ENCODE data around the gene SCMH1. TPM values are rescaled to one million over a fixed set of nuclear protein-coding genes. Genes with fewer than 3 reads are reported as not detected.

SCMH1 gene
- total RNA-seq, 1 experiment from 2014 or later, result 19.4 TPM

DNA sequence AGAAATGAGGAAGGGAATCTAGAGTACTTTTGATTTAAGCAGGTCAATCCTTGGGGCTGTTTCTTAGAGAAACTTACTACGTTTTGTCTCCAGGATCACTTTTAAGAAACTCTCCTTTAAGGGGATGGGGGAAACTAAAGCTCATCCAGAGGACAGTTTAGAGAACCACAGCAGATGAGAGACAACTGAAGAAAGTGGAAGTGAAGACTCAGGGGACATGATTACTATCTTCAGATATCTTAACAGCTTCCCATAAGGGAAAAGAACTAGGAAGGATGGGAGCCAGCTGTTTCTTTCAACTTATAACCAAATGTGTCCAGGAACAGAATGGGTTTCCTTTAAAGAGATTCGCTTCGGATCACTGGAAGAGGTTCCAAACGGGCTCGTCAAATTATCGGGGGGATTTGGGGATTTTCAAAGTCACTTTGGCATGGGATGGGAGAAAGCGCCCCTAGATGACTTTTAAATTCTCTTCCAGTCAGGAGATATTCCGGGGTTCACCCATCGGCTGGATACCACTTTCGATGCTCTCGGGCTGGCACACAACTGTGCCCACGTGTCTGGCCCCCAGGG lies 1.2 kb downstream of the SCMH1 start:
- peaks cover 25% of the 10 kb centered on the region for H3K4me1 Mint-ChIP-seq
- ATAC-seq (no peak), DNase-seq (ENCODE audit: low spot score) (no peak)
- H3K36me3 Mint-ChIP-seq, result no peaks in the 10 kb centered on the region
- H3K27me3 Mint-ChIP-seq (ENCODE audit: low read depth), result peaks cover 20% of the 10 kb centered on the region
- ChIA-PET CTCF (interaction anchor here (0.7 to 1.1 kb wide), 2 partner anchors 42 to 218 kb away, joined by 3 read pairs; no protein-coding TSS in a partner anchor), POLR2A (no interaction called here)
- peak overlapping the region; percentile 81 for H3K4me3 Mint-ChIP-seq
- no peak for TF ChIP-seq RELA (CRISPR knock-in tag; IDR thresholded peaks at IDR 0.05; ENCODE audit: borderline replicate concordance)
- TF ChIP-seq EMX1 (CRISPR knock-in tag; IDR thresholded peaks at IDR 0.05), result no peak
- TF ChIP-seq NFE2L1 (CRISPR knock-in tag; IDR thresholded peaks at IDR 0.05), result no peak; the same call in 1 of the 2 replicates
- no peak for TF ChIP-seq ZNF138 (CRISPR knock-in tag; conservative IDR thresholded peaks at IDR 0.05)
- TF ChIP-seq, protein P1, sequence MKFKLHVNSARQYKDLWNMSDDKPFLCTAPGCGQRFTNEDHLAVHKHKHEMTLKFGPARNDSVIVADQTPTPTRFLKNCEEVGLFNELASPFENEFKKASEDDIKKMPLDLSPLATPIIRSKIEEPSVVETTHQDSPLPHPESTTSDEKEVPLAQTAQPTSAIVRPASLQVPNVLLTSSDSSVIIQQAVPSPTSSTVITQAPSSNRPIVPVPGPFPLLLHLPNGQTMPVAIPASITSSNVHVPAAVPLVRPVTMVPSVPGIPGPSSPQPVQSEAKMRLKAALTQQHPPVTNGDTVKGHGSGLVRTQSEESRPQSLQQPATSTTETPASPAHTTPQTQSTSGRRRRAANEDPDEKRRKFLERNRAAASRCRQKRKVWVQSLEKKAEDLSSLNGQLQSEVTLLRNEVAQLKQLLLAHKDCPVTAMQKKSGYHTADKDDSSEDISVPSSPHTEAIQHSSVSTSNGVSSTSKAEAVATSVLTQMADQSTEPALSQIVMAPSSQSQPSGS (CRISPR knock-in tag; IDR thresholded peaks at IDR 0.05; ENCODE audit: borderline replicate concordance, low read depth), result 0 out of 2 replicates have a peak, but pooled peaks have one; percentile 16
- TF ChIP-seq ZNF219 (CRISPR knock-in tag; IDR thresholded peaks at IDR 0.05; ENCODE audit: borderline replicate concordance), result 0 out of 2 replicates have a peak, but pooled peaks have one; percentile 38
- TF ChIP-seq, protein P2, sequence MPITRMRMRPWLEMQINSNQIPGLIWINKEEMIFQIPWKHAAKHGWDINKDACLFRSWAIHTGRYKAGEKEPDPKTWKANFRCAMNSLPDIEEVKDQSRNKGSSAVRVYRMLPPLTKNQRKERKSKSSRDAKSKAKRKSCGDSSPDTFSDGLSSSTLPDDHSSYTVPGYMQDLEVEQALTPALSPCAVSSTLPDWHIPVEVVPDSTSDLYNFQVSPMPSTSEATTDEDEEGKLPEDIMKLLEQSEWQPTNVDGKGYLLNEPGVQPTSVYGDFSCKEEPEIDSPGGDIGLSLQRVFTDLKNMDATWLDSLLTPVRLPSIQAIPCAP (CRISPR knock-in tag; IDR thresholded peaks at IDR 0.05), result no peak
- no peak for TF ChIP-seq SMAD4 (CRISPR knock-in tag; IDR thresholded peaks at IDR 0.05)
- TF ChIP-seq GRHL2 (CRISPR knock-in tag; IDR thresholded peaks at IDR 0.05; ENCODE audit: insufficient replicate concordance, severe bottlenecking), result no peak
- no peak for TF ChIP-seq SP1 (CRISPR knock-in tag; conservative IDR thresholded peaks at IDR 0.05)
- TF ChIP-seq, protein P3, sequence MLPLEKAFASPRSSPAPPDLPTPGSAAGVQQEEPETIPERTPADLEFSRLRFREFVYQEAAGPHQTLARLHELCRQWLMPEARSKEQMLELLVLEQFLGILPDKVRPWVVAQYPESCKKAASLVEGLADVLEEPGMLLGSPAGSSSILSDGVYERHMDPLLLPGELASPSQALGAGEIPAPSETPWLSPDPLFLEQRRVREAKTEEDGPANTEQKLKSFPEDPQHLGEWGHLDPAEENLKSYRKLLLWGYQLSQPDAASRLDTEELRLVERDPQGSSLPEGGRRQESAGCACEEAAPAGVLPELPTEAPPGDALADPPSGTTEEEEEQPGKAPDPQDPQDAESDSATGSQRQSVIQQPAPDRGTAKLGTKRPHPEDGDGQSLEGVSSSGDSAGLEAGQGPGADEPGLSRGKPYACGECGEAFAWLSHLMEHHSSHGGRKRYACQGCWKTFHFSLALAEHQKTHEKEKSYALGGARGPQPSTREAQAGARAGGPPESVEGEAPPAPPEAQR (CRISPR knock-in tag; IDR thresholded peaks at IDR 0.05), result no peak
- TF ChIP-seq, protein P4, sequence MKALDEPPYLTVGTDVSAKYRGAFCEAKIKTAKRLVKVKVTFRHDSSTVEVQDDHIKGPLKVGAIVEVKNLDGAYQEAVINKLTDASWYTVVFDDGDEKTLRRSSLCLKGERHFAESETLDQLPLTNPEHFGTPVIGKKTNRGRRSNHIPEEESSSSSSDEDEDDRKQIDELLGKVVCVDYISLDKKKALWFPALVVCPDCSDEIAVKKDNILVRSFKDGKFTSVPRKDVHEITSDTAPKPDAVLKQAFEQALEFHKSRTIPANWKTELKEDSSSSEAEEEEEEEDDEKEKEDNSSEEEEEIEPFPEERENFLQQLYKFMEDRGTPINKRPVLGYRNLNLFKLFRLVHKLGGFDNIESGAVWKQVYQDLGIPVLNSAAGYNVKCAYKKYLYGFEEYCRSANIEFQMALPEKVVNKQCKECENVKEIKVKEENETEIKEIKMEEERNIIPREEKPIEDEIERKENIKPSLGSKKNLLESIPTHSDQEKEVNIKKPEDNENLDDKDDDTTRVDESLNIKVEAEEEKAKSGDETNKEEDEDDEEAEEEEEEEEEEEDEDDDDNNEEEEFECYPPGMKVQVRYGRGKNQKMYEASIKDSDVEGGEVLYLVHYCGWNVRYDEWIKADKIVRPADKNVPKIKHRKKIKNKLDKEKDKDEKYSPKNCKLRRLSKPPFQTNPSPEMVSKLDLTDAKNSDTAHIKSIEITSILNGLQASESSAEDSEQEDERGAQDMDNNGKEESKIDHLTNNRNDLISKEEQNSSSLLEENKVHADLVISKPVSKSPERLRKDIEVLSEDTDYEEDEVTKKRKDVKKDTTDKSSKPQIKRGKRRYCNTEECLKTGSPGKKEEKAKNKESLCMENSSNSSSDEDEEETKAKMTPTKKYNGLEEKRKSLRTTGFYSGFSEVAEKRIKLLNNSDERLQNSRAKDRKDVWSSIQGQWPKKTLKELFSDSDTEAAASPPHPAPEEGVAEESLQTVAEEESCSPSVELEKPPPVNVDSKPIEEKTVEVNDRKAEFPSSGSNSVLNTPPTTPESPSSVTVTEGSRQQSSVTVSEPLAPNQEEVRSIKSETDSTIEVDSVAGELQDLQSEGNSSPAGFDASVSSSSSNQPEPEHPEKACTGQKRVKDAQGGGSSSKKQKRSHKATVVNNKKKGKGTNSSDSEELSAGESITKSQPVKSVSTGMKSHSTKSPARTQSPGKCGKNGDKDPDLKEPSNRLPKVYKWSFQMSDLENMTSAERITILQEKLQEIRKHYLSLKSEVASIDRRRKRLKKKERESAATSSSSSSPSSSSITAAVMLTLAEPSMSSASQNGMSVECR (CRISPR knock-in tag; IDR thresholded peaks at IDR 0.05; ENCODE audit: borderline replicate concordance), result 0 out of 2 replicates have a peak, but pooled peaks have one; percentile 90
- 0 out of 2 replicates have a peak, but pooled peaks have one; percentile 55 for TF ChIP-seq TEAD1 (CRISPR knock-in tag; IDR thresholded peaks at IDR 0.05)
- TF ChIP-seq TEAD4 (CRISPR knock-in tag; IDR thresholded peaks at IDR 0.05), result no peak
- no peak for TF ChIP-seq JAZF1 (CRISPR knock-in tag; IDR thresholded peaks at IDR 0.05)
- H3K9me3 Mint-ChIP-seq, result no peaks in the 10 kb centered on the region
- peak overlapping the region; percentile 44; the same call in 1 of the 2 replicates for H3K27ac Mint-ChIP-seq

DNA sequence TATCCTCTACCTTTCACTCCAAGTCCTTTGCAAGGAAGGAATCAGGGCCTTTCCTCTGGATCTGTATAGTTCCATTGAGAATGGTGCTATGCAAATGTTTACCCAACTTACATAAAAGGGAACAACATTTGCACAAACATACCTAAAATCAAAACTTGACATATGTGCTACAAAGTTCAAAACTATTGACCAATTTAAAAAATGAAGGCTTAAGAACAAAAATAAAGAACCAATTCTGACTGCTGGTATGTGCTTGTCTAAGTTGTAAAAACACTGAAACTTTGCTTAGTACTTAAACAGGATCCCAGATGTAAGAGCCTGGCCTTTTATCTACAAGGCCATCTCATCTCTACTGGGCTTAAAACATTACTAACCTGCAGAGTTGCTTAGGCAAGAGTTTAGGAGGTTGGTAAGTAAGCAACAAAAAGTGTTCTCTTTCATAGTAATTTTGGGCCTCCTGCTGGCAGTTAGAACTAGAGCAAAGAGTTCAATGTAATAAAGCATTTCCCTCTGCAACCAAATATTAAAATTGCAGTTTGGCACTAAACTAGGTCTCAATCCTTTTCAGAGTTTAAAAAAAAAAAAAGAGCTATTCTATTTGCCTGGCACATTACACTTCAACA lies 2.0 kb downstream of the SCMH1 start:
- H3K9me3 Mint-ChIP-seq, result no peaks in the 10 kb centered on the region

More for the DNA sequence above, 2.0 kb downstream of the SCMH1 start:
- peaks cover 20% of the 10 kb centered on the region for H3K27me3 Mint-ChIP-seq (ENCODE audit: low read depth)
- H3K36me3 Mint-ChIP-seq, result no peaks in the 10 kb centered on the region
- TF ChIP-seq GABPB1 (CRISPR knock-in tag; IDR thresholded peaks at IDR 0.05), result peak; percentile 27; the same call in 1 of the 2 replicates
- TF ChIP-seq MXD4 (CRISPR knock-in tag; IDR thresholded peaks at IDR 0.05; ENCODE audit: borderline replicate concordance), result no peak
- DNase-seq (ENCODE audit: low spot score), result no peak
- H3K4me3 Mint-ChIP-seq, result peak overlapping the region; percentile 81
- H3K27ac Mint-ChIP-seq, result no peak overlapping the region
- peaks cover 25% of the 10 kb centered on the region for H3K4me1 Mint-ChIP-seq
- ATAC-seq, result no peak
- ChIA-PET POLR2A (no interaction called here), CTCF (no interaction called here)
